Central memory CD4-positive, alpha-beta T cell (primary cell): Measurements from ENCODE around the gene SFXN3.
A peak's percentile ranks its signal among the peaks of the same experiment; 100 is the strongest.

Experiments used
- DNase-seq: peaks from one replicate; pipeline ENCODE4 v3.0.0; 2022

The SFXN3 gene

DNA sequence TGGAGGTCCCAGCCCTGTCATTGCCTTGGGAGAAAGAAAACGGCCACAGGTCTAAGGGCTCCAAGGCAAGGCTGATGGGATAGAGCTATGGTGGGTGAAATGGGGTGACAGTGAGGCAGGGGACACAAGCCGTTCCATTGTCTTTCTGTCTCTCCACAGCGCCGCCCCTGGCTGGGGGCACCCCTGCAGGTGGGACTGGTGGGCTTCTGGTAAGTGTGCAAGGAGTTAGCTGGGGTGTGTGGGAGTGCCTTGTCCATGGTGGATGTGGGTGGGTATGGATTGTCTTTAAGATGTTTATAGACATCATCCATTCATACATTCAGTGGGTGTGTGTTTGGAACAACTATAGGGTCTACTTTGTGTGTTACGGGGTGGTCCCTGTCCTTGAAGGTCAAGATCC, 7.5 kb downstream of the SFXN3 start:
- no peak for DNase-seq

DNA sequence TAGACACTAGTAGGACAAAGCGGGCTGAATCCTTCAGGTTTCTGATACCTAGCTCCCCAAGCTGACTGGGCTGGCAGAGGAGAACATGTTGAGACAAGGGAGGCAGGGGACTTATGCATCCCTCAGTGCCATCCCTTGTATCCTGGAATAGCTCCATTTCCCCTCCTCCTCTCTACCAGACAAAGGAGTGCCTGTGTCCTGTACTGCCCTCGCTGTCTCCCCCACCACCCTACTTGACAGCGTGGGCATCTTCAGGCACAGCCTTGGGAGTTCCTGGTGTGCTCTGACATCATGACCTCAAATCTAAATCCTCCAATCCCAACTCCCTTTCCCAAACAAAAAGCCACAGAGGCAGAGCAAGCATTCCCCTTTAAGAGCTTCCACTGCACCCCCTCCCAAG, 9.0 kb downstream of the SFXN3 start:
- DNase-seq, result no peak

DNA sequence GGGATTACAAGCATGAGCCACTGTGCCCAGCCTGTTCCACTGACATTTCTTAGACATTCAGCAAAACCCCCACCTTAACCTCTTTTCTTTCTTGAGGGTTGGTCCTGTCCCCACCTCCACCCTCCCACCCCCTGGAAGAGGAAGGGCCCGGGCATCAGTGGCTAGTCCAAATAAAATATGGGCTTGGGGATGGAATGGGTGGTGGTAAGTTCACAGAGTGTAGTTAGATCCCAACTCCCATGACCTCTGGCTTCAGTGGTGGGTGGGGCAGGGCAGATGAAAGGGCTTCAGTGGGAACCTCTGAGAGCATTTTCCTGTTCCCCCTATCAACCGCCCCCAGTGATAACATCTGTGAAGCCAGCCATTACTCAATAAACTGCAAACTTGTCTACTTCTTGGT, 9.8 kb downstream of the SFXN3 start:
- DNase-seq, result no peak

DNA sequence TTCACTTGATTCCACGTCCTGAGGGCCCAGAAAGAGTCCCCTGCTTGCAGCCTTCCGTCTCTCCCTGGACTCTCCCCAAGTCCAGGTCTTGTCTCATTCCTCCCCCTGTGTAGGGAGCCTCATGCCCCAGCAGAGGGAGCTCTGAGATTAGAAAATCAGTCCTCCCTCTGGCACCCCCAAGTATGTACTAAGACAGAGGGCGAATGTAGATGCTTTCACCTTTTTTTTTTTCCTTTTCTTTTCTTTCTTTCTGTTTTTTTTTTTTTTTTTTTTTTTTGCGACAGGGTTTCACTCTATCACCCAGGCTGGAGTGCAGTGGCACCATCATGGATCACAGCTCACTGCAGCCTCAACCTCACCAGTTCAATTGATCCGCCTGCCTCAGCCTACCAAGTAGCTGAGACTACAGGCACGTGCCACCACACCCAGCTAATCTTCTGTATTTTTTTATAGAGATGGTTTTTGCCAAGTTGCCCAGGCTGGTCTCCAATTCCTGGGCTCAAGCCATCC, 10.3 kb downstream of the SFXN3 start:
- DNase-seq, result peak; percentile 68

DNA sequence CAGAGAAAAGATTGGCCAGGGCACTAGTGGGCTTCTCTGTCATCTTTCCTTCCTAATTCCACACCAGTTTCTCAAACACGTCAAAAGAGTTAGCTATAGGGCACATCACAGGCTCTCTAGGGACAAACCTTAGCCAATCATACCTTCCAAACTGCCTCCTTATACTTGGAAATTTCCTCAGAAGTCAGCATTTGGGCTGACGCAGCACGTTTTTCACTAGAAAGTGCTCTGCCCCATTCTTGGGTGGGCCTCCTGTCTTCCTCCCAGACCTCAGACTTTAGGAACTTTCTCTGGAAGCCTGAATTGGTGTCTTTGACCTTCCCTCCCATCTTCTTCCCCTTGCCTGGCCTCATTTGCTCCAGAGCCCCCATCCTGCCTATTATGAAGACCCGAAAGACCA, 11.1 kb downstream of the SFXN3 start:
- DNase-seq, result no peak

DNA sequence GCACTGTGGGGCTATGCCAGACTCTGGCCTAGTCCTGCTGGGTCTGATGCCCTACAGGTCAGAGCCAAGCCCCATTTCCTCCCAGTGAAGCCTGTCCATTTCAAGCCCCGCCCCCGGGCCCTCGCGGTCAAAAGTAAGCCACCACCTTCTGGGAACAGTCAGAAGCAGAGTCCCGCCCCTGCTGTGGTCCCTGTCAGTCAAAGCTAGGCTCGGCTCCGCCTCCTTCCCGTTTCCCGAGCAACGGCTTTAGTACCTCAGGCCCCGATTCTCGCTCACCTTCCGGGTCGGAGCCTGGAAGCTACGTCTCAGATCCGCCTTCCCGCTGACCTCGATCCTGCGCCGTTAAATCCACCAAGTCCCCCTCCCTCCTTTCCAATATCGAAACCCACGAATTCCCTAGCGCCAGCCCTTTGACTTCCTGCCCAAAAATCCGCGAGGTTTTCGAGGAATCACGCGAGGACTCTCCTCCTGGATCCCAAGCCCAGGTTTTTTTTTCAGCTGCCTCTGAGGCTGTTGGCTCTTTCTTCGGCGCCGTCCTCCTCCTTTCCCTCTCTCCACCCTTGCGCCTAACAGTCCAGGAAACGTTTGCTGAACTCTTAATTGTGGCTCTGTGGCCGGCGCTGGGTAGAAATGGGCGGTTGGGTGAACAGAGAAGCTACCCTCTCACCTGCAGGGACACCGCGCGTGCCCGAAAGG, 11.8 kb downstream of the SFXN3 start:
- peak; percentile 65 for DNase-seq

DNA sequence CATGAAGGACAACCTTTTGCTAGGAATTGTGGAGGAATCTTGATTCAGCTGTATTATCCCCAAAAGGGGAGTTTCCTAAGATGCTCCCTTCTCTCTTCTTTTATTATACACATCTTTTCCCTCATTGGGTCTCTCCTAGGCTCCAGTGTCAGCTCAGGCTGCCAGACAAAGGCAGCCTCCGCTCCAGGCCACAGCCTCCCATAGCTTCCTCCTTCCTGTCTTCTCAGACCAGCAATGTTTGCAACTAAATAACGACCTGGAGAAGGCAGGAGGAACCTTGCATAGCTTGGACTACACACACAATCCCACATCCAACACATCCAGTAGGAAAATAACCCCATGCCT, 12.3 kb downstream of the SFXN3 start:
- no peak for DNase-seq

DNA sequence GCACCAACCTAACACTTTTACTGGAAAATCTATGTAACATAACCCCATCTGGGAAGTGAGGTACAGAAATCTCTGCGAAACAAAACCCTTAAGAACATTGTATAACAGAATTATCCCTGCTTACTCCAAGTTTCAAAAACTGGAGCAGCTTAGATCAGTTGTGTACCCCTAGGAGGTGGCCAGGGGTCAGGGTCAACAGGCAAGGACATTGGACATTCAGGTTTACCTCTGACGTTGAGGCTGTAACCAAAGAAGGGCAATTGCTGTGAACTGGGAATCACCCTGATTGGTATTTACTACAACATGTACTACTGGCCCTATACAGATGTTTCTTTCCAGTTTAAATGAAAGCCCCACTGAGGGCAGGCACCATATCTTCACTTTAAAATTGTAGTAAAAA, 13.1 kb downstream of the SFXN3 start:
- no peak for DNase-seq

DNA sequence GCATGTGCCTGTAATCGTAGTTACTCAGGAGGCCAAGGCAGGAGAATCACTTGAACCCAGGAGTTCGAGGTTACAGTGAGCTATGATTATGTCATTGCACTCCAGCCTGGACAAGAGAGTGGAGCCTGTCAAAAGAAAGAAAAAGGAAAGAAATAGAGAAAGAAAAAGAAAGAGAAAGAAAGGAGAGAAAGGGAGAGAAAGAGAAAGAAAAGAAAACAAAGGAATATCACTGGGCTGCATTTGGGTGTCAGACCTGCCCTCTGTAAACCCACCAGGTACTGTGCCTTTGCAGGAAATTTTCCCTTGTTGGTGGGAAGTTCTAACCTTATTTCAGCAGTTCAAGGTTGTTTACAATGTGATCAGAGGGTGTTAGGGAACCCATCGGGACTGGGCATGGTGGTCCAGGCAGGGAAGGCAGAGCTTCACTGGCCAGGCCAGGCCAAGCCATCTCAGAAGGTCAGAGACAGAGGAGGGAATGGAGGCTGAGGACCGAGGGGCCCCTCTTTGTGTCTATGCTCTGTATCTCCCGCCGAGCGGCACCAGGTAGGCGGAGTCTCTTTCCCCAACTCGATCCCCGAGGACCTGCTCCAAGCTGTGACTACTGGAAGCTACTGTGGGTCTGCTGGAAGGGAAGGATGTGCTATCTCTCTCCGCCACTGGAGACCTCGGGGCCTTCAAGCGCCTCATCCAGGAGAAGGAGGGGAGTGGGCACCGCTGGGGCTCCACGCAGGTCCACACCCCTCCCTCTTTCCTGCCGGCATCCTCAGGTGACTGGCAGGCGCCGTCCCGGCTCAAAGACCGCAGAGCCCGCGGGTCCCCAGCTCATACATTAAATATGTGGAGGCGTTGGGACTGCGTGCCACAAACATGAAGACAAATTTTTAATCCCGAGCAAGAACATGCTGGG, 15.6 kb downstream of the SFXN3 start:
- no peak for DNase-seq

DNA sequence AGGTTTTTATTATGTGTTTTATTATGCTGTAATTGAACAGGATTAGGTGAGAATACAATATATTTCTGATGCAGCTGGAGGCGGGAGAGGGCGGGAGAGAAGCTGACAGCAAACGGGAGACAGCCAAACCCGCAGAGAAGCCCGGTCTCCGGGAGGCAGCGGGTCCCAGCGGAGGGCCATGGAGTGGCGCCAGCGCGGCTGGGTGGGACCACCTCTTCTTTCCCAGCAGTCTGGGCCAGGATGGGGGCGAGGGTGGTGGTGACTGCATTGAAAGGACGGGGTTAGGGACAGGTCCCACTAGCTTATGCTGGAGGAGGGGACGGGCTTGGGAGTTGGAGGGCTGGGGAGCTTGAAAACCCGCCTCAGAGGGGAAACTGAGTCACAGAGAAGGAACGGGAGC, 16.2 kb downstream of the SFXN3 start:
- no peak for DNase-seq

DNA sequence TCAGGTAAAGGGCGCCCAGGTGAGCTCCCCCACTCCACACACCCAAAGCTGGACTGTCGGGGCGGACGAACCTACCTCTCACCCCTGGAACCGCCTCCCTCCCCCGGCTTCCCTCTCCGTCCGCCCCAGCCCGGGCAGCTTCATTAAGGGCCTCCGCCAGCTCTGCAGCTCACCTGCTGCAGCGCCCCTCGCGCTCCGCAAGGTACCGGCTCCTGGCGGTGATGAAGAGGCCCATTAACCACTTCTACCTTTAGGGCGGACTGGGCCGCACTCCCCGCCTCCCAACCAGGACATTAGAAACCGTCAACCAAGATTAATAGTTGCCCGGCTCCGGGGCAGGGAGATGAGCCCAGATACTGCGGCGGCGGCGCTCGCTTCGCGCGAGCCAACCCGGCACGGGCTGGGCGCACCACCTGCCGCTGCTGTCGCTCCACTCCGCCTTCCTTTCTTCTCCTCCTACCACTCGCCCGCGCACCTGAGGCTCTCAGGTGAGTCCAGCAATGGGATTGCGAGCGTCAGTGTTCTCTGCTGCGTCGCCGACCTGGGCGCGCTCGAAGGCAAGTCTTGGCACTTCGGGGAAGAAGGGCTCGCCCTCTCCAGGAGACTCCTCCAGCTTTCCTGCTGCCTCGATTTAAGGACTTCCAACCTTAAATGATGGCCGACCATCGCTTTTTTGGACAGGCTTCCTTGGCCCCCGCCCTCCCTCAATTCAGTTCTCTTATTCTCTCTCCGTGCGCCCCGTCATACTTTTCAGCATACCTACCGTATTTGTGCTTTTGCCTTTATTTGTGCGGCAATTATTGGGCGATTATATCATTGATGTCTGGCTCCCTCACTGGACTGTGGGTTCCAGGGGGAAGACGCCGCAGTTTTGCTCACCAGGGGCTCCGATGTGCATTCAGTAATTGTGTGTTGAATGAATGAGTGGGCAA, 17.2 kb downstream of the SFXN3 start:
- no peak for DNase-seq

DNA sequence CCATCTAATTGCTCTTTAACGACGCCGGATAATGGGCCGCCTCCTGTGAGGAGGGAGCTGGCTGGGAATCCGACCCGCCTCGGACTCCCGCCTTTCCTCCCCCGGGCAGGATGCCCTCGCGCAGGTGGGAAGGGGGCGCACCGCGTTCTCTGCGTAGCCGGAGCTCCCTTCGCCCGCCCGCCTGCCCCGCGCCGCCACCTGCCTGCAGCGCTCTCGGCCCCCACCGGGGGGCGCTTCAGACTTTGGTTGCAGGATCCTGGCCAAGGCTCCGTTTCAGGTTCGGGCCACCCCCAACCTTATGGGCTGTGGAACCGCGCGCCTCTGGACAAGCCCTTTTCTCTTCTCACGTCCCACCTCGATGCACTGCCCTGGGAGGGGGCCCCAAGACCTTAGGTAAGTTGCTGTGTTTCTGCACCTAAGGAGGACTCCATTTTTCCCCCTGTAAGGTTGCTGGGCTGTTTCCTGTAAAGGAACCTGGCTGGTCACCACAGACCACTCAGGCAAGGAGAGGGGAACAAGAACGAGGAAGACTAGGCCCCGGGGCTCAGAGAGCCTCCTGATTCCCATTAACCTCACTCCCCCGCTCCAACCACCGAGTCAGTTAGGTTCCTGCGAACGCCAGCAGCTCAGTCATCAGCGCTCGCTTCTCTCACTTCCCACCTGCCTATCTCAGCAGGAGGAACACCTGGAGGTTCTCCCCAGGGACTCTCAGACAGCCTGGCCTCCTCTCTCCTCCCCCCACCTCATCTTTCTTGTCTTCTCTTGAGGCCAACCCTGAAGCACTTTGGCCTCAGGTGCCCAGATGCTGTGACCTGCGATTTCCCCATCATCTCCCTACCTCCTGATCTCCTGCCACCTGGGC, 19.4 kb downstream of the SFXN3 start:
- DNase-seq, result peak; percentile 69

DNA sequence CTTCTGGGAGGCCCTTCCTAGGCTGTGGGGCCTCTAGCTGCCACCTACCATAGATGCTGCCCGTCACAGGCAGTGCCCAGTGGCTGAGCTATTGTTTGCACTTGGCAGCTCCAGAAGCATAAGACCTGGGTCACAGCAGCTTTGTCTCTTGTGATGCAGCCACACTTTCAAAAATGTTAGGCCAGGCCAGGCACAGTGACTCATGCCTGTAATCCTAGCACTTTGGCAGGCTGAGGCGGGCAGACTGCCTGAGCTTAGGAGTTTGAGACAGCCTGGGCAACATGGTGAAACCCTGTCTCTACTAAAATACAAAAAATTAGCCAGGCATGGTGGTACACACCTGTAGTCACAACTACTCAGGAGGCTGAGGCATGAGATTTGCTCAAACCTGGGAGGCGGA, 21.3 kb downstream of the SFXN3 start:
- no peak for DNase-seq

DNA sequence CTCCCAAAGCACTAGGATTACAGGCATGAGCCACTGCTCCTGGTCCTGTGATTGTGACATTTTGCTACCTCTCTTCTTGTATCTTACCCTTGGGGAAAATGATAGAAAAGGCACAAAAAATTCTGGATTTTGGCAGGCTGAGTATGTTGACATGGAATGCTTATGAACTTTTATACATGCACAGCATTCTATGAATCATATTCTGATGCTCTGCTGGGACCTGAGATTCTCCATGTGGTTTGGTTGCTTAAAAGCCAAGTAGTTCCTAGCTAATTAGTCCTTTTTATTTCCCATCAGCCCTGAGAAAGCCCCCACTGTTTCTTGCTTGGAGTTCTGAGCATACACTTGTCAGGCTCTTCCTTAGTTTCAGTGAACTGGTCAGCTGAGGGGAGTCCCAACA, 22.5 kb downstream of the SFXN3 start:
- no peak for DNase-seq

DNA sequence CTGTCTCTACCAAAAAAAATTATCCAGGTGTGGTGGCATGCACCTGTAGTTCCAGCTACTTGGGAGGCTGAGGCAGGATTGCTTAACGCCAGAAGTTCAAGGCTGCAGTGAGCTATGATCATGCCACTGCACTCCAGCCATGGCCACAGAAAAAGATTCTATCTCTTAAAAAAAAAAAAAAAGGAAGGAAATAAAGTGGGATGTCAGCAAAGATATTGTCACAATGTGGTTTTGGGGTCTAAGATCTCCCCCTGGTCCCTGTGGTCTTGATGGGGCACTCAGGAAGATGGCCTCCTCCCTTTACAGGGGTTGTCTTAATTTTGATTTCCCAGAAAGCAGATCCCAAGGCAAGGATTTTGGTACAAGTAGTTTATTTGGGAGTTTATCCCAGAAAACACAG, 23.3 kb downstream of the SFXN3 start:
- no peak for DNase-seq

DNA sequence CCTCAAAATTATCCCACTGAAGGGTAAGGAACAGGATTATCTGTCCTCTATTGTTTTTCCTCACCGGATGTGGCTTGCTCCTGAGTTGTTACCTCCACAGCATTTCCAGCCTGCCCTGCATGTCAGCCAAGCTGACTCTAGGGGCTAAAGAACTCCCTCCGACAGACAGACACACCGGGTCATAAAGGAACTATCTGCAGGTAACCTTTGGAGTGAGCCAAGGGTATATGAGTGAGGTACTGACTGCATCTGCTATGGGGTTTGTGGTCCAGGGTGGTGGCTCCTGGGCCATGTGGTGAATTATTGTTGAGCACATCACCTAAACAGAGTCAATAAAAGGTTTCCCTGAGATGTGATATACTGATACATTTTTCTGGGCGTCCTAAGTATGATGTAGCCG, 23.8 kb downstream of the SFXN3 start:
- no peak for DNase-seq

DNA sequence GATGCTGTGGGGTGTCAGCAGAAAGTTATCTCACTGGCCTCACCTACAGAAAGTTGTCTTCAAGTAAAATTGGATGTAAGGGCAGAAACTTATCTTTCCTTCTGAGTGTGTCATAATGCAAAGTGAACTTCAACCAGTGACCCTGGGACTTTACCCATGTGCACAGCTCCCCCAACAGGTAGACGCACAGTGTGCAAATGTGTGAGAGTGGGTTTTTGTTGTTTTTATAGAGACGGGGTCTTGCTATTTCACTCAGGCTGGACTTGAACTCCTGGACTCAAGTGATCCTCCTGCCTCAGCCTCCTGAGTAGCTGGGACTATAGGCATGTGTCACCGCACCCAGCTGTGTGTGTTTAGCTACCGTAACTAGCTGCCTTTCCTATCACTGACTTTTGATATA, 24.4 kb downstream of the SFXN3 start:
- DNase-seq, result no peak

DNA sequence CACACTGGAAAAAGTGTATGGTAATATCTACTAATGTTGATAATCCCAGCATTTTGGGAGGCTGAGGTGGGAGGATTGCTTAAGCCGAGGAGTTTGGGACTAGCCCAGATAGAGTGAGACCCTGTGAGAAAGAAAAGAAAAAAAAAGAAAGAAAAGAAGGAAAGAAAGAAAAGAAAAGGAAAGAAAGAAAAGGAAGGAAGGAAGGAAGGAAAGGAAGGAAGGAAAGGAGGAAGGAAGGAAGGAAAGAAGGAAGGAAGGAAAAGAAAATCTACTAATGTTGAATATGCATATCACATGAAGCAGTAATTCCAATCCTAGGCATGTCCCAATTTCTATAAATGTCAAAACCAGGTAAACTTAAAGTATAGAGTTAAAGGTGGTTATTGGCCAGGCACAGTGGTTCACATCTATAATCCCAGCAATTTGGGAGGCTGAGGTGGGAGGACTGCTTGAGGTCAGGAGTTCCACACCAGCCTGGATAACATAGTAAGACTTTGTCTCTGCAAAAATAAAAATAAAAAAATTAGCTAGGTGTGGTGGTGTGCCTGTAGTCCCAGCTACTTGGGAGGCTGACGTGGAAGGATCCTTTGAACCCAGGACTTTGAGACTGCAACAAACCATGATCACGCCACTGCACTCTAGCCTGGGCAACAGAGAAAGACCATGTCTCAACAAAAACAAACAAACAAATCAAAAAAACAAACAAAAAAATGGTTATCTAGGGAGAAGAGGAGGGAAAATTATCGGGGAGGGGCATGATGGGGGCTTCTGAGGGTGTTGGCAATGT, 25.5 kb downstream of the SFXN3 start:
- DNase-seq, result no peak

DNA sequence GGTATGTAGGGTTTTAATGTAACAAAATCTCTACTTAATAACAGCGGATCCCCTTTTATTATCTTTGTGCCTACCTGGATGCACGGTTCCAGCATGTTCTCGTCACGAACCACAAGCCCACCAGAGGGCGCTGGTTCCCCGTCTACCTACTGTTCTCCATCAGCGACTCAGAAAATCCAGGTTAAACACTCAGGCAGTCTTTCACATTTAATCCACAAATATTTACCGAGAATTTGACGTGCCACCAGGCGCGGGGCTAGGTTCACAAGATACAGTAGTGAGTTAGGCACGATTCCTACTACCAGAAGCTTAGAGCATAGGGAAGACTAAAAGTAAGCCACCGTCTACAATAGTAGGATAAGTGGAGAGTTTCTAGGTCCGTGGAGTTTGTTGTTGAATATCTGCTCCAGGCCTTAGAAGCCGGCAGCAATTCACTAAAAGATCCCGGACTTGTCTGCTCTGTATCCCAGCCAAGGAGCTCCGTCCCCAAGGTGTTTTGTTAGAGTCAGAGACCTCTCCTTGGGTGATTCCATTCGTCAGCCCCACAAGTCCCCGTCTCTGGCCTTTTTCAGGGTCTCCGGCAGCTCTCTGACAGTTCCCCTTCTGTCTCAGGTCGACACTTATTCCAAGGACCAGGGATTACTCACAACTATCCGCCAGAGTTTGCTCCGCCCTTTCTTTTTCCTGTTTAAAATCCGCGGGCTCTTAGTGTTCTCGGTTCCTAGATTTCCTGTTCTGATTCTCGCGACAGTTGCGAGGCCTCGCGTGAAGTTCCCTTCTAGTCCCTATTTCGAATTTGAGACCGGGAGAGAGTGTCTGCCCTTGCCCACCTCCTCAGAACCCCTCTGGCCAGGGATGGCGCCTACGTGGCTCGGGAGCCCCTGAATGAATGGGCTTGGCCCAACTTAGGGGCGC, 29.3 kb downstream of the SFXN3 start:
- DNase-seq, result peak; percentile 91

DNA sequence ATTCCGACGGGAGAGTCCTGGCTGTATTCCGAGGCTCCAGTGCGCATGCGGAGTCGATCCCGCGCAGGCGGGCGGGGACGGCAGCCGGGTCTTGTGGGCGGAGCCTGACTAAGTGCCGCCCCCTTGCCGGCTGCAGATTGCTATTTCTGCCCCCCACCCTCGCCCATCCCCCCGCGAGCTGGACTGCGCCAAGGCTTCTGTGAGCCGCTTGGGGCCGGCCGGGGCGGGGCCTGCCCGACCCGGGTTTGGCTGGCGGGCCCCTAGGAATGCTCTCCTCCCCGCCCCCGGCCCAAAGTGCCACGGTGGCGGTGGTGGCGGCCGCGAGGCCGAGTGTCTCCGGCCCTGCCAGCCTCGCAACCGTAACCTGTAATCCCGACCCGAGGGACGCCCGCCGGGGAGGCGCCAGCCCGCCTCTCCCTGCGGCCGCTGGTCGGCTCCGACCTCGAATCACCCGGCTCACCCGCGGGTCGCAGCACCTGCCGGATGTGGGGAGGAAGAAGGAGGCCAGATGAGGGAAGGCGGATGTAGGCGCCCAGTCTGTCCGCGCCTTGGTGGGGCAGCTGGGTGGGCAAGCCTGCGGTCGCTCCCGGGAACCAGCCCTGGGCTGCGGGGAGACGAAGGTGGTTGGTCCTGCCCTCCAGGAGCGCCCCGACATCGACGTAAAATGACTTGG, 30.1 kb downstream of the SFXN3 start:
- peak; percentile 42 for DNase-seq
